A549 treated with RU486 at 1 μM for 4 hours (cell line): ENCODE data around the gene GPR107. TPM values are rescaled to one million over a fixed set of nuclear protein-coding genes. Genes with fewer than 3 reads are reported as not detected.

Experiments
- total RNA-seq: library from RNA; stranded (reverse); fragments of 200-300 nt; extraction: Qiagen RNA extraction; gene quantifications from 5 replicates; pipeline ENCODE4 v1.2.3, GENCODE V29; 2022; ENCODE audit warnings: low read depth

Gene GPR107
- total RNA-seq, result 22.9 to 28.8 TPM (median 28.1 TPM) in 5 replicates

DNA sequence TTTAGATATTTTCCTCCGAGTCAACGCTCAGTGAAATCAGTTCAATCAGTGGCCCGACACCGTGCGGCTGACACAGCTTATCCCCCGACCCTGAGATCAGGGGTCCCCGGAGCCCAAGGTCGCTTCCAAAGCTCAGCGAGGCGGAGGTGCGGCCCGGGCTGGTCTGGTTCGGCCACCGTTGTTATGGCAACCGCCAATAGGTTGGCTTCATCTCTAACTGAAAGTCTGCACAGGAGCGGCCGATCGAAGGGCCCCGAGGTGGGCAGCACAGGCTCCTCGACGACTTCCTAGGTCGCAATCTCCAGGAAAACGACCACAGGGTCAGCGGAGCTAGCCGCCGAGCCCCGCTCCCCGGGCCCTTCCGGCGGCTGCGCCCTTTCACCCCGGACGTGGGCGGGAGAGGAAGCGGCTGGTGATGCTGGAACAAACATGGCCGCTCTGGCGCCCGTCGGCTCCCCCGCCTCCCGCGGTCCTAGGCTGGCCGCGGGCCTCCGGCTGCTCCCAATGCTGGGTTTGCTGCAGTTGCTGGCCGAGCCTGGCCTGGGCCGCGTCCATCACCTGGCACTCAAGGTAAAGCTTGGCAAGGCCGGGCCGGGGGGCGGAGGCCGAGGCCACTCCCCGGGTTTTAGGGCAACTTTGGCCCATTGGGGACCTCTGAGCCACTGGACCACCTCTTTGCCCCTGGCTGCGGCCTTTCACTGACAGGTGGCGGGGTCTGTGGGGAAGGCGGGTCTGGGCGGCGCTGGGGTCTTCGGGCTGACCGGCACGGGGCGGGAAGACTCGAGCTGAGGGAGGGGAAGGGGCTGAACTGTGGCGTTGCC, at the start of gene GPR107:
TSS of gene GPR107 (plus strand) at position 403 of the 821 bp plus-strand sequence. CDS start at position 430, 27 bp downstream.

DNA sequence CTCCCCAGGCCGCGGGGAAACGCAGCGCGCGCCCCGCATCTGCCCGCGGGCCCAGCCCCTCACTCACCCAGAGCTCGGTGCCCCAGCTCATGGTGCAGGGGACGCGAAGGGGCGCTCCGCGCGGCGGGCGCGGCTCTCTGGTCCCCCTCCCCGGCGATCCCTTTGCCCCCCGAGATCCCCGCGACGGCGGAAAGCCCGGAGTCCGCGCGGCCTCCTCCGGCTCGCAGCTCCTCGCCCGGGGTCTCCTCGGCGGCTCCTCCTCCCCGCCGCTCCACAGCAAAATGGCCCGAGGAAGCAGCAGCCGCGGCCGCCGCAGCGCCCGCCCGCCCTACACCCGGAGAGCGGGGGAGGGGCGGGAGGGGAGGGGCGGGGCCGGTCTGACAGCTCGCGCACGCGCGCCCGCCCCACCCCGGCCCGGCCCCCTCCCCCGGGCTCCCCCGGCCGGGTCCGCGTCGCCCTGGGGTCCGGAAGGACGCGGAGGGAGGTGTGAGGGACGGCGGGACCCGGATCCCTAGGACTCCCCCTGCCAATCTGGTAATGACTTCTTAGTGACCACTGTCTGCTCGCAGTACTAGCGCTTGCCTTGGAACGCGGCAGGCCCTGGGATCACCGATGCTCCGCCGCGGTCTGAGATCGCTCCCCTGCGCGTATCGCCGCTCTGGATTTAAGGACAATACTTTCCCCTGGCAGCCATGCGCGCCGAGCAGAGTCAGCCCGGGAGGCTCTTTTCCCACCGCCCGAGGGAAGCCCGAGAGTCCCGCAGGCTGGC, 10.6 kb upstream of the GPR107 start, which contains the start of gene FNBP1:
TSS of gene FNBP1 (minus strand) at position 305 of the 769 bp plus-strand sequence. CDS start at position 91, 214 bp downstream.

GRCh38 chr9:130172161-130172857, 118.6 kb downstream of the GPR107 start, which contains the start of gene NCS1:
Gene NCS1 (plus strand): TSS chr9:130172404. CDS start chr9:130172664, 260 bp downstream.

Other genes with a start within 250 kb of the GPR107 start
- gene TOR1A, start 229.8 kb upstream of the GPR107 start, total RNA-seq, result 61.3 to 67.8 TPM (median 63.2 TPM) in 5 replicates
- gene C9orf78, start 218.6 kb upstream of the GPR107 start, total RNA-seq, result 45.2 to 59.1 TPM (median 54.9 TPM) in 5 replicates
- gene USP20, start 218.4 kb upstream of the GPR107 start, total RNA-seq, result 4.3 to 5.9 TPM (median 4.8 TPM) in 5 replicates
- gene FNBP1, start 10.7 kb upstream of the GPR107 start, total RNA-seq, result 12.4 to 15.1 TPM (median 14.7 TPM) in 5 replicates
- gene NCS1, start 118.5 kb downstream of the GPR107 start, total RNA-seq, result 33.8 to 56.4 TPM (median 45.8 TPM) in 5 replicates
- gene HMCN2, start 211.9 kb downstream of the GPR107 start, total RNA-seq, result 0.04 to 0.06 TPM (median 0.05 TPM) in 4 of 5 replicates, not detected in the other